GM18519 (cell line): ENCODE results near the gene RRAGD.

Experiments used
- ATAC-seq: cut with Tn5 transposase; IDR thresholded peaks from one replicate; pipeline ENCODE4 v1.9.1; 2021; ENCODE audit warnings: mild to moderate bottlenecking, moderate library complexity; ENCODE audit not compliant: unreplicated experiment, low FRiP score

The RRAGD gene

DNA sequence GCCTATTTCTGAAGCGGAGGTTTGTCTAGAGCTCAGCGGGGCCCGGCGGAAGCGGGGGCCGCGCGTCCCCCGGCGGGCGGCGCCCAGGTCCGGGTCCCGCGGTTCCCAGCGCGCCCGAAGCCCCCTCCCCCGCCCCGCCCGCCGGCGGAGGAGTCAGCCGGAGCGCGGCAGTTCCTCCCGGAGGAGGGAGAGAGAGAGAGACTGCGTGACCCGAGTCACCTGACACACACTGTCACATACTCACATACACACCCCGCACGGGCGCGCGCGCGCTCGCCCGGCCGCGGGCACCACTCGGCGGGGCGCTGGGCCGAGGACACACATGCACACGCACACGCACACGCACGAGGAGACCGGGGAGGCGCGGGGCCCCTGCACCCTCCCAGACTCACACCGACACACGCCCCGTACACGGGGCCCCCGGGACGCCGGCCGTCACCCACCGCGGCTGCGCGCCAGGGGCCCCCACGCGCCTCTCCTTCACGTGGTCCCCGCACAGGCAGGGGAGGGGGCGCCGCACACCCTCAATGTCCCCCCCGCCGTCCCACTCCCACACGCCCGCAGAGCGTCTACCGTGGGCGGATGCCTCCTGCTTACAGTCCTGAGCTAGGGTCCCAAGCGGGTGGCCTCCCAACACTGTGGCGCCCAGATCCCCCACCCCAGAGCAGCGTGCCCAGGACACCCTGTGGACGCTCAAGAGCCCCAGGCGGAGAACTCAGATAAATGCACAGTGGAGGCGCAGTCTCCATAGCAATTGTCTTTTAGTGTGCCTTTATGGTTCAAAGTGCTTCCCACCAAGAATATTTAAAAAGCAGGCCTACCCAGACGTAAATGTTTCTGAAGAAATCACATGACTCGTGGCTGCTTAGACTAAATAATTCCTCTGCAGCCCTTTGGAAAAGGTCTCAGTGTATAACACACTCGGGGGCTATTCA, at the start of gene RRAGD:
RRAGD (minus strand) TSS at position 203 of the 935 bp plus-strand sequence. CDS start 280 bp downstream, outside the sequence.
- peak; percentile 79 for ATAC-seq

DNA sequence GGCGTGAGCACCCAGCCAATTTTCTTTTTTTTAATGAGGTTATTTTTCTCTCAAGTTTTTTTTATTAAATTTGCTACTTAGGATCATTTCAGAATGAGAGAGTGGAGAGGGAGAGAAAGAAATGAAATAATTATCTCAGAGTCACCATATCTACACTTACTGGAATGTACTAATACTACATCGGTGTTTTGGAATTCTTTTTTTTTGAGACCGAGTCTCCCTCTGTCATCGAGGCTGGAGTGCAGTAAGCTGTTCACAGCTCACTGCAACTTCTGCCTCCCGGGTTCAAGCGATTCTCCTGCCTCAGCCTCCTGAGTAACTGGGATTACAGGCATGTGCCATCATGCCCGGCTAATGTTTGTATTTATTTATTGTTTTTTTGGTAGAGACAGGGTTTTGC, 48.6 kb upstream of the RRAGD start:
- no peak for ATAC-seq

DNA sequence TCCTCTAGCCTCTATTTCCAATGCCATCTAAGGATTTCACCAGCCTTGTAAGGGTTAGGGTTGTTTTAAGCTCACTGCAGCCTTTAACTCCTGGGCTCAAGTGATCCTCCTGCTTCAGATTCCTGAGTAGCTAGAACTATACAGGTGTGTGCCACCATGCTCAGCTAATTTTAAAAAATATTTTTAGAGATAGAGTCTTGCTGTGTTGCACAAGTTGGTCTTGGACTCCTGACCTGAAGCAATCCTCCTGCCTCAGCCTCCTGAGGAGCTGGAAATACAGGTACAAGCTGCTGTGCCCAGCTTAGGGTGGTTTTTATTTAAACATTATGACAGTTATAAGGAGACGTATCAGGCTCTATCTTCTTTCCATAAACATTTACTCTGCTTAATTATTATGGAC, 47.4 kb upstream of the RRAGD start:
- ATAC-seq = no peak

DNA sequence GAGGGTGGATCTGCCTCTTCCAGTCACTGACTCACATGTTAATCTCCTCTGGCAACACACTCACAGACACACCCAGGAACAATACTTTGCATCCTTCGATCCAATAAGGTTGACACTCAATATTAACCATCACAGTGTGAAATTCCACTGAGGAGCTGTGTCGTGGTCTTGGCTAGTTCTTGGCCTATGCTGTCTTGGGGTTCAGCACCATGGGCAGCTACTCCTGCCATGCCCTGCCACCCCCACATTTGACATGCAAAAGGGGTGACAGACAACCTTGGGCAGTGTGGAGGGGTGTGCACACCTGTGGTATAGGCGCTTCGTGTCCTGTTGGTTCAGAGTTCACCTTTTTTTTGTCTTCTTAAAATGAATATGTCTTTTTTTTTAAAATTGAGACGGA, 46.6 kb upstream of the RRAGD start:
- no peak for ATAC-seq

- no peak for ATAC-seq
Observed at GRCh38 chr6:89454300-89454699, 42.2 kb upstream of the RRAGD start.

- no peak for ATAC-seq
Observed at GRCh38 chr6:89452281-89452680, 40.2 kb upstream of the RRAGD start.

GRCh38 chr6:89449193-89449592, 37.1 kb upstream of the RRAGD start:
- ATAC-seq = no peak

- no peak for ATAC-seq
Observed at GRCh38 chr6:89443658-89444057, 31.6 kb upstream of the RRAGD start.

DNA sequence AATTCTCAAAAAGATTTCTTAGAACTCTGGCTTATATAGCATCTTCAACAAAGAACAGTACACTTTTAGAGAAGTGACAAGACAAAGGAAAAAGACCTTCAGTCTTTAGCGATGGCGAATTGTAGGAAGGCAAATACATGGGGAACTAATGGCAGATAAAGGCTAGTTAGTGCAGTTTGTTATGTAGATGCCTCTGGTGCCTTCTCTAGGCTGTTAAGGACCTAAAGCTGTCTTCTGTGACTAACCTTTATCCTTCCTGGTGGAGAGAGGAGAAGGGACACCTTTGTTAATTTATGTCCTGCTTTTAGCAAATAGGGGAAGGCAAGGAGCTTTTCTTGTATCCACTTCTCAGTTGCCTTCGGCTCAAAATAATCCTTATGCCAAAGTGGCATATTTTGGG, 28.1 kb upstream of the RRAGD start:
- no peak for ATAC-seq

DNA sequence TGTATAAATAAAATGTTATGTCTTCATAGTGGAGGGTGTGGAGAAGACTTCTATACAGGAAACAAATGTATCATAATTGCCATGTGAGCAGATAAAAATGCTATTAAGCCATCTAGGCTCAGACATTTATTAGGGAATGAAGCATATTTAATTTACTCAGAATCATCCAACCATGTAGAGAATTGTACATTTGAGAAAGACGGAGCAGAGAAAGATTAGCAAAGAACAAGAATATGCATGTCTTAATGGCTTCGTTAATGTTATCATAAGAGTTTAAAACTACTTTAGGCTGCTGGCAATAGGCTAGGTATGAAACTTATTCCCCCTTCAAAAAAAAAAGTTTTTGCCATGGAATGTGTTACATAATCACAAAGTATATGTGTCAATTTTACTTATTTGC, 26.9 kb upstream of the RRAGD start:
- ATAC-seq = no peak

DNA sequence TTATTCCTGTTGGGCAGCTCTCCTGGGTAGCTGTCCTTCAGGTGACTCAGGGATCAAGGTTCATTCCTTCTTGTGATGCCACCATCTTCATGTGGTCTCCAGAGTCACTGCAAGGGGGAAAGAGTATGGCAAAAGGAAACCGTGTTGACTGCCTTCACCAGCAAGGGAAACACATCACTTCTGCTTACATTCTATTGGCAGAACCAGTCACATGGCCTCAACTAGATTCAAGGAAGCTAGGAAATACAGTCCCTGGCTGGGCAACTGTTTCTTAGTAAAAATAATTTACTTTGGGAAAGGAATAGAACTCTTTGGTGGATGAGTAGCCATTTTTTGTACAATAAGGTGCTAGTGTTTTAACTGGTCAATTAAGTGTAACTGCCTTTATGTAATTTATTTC, 26.2 kb upstream of the RRAGD start:
- no peak for ATAC-seq

DNA sequence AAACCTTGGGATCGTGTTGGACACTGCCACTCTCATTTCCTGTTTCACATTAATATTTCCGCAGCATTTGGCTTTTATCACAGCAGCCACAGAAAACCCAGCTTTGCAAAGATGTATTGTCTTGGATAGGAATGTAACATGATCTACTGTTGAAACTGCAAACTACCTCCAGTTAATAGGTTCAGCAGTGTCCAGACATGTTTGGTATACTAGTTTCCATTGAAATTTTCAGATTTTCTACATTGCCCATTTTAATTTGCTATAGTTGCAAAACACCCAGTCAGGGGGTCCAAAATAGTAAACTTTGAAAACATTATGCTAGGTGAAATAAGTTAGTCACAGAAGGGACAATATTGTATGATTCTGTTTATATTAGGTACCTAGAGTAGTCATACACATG, 24.2 kb upstream of the RRAGD start:
- no peak for ATAC-seq

DNA sequence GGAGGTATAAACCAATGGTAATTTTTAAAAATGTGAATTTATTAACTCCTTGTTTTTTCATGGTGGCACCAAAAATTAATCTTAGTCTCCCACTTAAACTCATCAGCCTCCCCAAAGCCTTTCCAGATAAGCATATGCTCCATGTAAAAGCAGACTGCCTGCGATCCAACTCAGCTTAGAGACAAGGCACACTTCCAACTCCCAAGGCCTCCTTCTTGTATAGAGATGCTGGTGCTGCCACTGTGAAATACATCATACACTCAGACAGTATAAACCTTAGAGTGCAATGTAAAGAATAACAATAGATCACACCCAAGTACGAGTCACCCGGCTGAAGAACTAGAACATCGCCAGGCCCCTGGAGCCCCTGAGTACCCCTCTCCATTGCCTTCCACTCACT, 22.9 kb upstream of the RRAGD start:
- ATAC-seq = no peak

GRCh38 chr6:89434150-89434499, 22.1 kb upstream of the RRAGD start:
- ATAC-seq = no peak

DNA sequence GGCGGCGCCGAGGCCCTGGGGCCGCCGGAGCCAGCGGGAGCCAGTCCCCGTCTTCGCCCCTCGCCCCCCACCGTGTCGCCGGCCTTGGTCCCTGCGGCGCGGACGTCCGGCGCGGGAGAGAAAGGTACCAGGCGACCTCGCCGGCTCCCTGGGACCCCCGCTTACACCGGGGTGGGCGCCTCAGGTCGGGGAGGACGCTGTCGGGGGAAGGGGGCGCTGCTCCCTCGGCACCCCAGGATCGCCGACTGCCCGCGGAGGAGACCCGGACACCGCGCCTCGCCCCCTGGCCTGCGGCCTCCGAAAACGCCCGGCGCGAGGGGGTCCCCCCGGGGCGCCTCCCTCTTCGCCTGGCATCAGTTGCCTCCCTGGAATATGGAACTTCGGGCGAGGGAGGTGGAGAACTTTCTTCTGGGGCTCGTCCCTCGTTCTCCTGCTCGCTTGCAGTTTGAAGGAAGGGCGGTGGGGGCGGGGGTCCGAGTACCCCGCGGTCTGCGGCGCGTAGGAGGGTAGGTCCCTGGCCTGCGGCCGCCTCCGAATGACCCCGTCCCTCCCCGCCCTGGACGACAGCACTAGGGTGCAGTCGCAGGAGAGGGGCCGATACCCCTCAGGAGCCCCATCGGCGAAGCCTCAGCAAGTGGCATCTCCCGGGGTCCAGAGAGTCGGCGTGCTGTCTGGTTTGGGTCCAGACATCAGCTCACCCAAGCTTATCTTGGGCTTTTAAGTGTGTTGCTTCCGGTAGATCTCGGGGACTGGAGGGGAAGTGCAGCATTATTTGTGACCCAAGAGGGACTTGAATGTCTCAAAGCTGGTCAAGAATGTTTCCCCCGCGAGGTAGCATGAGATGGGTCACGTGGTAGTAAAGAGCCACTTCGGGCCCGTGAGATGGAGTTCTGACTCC, 21.4 kb upstream of the RRAGD start:
- ATAC-seq = peak; percentile 34

DNA sequence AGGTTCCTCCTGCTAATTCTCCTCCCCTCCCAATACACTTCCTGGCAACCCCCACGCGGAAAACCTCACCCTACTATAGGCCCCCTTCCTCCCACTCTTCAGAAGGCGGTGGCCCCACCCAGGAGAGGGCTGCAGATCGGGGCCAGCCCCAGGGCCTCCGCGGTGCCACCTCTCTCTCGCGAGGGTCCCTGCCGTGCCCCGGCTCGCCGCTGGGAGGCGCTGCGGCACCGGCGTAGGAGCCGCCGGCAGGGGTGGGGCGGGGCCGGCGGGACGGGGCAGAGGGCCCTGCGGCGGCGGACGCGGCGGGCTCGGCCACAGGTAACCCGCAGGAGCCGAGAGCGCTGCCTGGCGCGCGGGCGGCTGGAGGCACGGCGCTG, 20.8 kb upstream of the RRAGD start, which contains the start of gene ANKRD6:
ANKRD6 (plus strand) TSS at position 278 of the 377 bp plus-strand sequence. CDS start 133,825 bp downstream, outside the sequence.
- ATAC-seq = peak; percentile 73

DNA sequence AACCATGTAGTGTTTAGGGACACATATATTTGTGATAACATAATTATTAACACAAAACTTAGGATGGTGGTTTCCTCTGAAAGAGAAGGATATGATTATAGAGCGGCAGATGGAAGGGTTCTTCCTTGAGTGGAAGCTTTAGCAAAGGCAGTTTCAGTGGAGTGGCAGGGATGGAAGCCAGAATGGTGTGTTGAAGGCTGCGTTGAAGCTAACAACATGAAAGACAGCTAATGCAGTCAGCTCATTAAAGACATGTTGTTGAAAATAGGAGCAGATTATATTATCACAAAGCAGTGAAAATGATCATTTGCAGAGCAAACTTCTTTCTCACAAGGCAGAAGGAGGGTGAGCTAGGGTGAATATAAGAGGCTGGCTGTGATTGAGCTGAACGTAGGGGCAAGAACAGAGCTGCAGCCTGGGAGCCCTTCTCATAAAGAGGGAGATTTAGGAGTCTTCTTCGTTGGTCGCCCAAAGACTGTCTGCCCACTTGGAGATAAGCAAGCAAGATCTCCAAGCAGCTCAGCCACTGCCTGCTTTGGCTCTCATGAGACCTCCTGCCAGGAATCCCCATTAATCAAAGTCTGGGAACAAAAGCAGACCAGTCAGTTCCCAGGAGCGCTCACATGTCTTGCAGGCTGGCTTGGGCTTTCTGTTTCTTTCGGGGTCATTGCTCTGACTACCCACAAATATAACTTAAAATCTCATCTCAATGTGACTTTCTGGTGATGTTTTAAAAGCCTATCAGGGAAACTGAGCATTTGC, 18.3 kb upstream of the RRAGD start:
- ATAC-seq = no peak

DNA sequence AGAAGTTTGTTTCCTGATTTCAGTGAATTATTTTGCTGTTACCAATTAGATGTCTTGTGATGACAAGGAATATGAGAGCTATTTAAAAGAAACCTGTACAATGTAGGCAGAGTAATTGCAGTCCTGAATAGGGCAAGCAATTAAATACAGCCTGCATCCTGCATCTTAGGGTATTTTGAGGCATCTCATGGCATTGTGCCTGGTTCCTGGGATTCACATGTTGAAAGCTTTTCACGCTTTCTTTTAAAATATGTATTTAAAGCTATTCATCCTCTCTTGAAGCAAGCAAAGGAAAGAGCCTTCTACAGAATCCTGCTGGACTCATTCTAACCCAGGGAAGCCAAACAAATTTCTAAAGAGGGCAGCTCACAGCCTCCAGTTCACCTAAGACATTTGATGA, 4.7 kb upstream of the RRAGD start:
- ATAC-seq = no peak

DNA sequence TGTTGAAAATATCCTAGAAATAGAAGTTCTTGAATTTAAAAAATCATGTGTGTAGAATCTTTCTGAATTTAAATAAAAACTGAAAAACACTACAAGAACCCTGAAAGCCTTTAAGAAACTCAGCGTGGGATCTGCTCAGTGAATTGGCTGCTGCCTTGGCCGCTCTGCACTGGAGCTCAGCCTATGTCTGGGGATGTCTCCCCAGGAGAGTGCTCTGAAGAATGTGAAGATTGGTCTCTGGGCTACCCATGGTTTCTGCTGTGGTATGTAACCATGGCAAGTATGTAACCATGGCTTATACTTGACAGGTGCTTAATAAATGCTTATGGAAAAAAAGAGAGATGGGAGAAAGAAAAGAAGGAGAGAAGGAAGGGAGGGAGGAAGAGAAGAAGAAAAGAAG, 3.1 kb upstream of the RRAGD start:
- ATAC-seq = no peak

DNA sequence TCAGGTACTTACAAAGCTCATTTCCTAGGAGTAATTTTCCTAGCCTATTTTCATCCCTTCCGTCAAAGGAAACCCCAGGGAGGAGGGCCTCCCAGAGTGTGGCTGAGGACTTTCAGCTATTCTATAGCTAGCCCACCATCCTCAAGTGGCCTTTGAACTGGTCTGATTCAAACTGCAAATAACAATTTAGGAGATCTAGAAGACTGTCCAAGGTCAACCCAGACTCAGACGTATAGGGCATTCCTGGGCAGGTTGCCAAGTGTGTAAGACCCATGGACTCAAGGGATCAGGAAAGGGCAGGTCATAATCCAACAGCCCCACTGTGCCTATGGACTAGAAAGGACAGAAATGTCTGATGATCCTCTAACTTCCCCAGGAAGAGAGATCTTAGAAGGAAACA, 2.1 kb upstream of the RRAGD start:
- no peak for ATAC-seq

- no peak for ATAC-seq
Observed at GRCh38 chr6:89413006-89413400, 930 bp upstream of the RRAGD start.
